ENCODE data around the gene TACC2. TPM values are rescaled to one million over a fixed set of nuclear protein-coding genes. Genes with fewer than 3 reads are reported as not detected.

The TACC2 gene
- total and polyA plus RNA-seq, 2 donors (not counting 1 experiment from before 2014, with no cell fraction given) = not detected

- H3K79me2 ChIP-seq (ENCODE audit: control insufficient read depth, insufficient read depth, low read length) = no peaks in the 10 kb centered on the region
- no peaks in the 10 kb centered on the region for H3K4me1 Mint-ChIP-seq
- DNase-seq (no peak), ATAC-seq (ENCODE audit: low read depth) (no peak)
- CTCF ChIA-PET = interaction anchor here (0.9 kb wide), 1 partner anchor 19 kb away, joined by 3 read pairs; no protein-coding TSS in a partner anchor
- H3K9me3 Mint-ChIP-seq (ENCODE audit: insufficient read depth) = no peaks in the 10 kb centered on the region
- peaks cover 0 to 3% (median 0%) of the 10 kb centered on the region in 4 experiments for H3K27me3 ChIP-seq (replicated peaks in 1 of 4; ENCODE audit: control extremely low read depth in 1 of 4, control insufficient read depth in 3 of 4, insufficient read depth in 4 of 4, low read length in 3 of 4)
- no peak overlapping the region for H3K9ac ChIP-seq (ENCODE audit: low read length)
- intact Hi-C loops (cut with micrococcal nuclease) = no loop called here
- TF ChIP-seq EZH2 (IDR thresholded peaks at IDR 0.05; ENCODE audit: borderline replicate concordance, insufficient read depth, low read depth, low read length, poor library complexity, severe bottlenecking) = no peak
- TF ChIP-seq CTCF (IDR thresholded peaks at IDR 0.05) = no peak
- H3K4me1 ChIP-seq (ENCODE audit: control insufficient read depth in 2 of 2, insufficient read depth in 2 of 2, low read length in 2 of 2) = no peaks in the 10 kb centered on the region
- POLR2A ChIA-PET = no interaction called here
- no peaks in the 10 kb centered on the region for H3K9me3 ChIP-seq (ENCODE audit: control extremely low read depth in 1 of 3, control insufficient read depth in 2 of 3, insufficient read depth in 1 of 3, low read length in 2 of 3)
- H3K27ac Mint-ChIP-seq = no peak overlapping the region
- H3K4me2 ChIP-seq (replicated peaks; ENCODE audit: low read depth, low read length, poor library complexity, severe bottlenecking) = no peak overlapping the region
- H2AFZ ChIP-seq (ENCODE audit: insufficient read depth, low read depth, low read length, poor library complexity, severe bottlenecking) = no peak overlapping the region
- no peak overlapping the region for H3K4me3 ChIP-seq (ENCODE audit: control extremely low read depth in 1 of 5, extremely low read depth in 1 of 5, insufficient read depth in 1 of 5, low read depth in 2 of 5, low read length in 4 of 5)
- no peak overlapping the region for H3K4me3 Mint-ChIP-seq
- 20% methylated on average over 3 of the region's 3 CpGs for WGBS (ENCODE audit: insufficient coverage)
- H3K27ac ChIP-seq (ENCODE audit: low read length in 2 of 2) = no peak overlapping the region
- no peaks in the 10 kb centered on the region for H4K20me1 ChIP-seq (ENCODE audit: control insufficient read depth, insufficient read depth, low read length, poor library complexity, severe bottlenecking)
- no peaks in the 10 kb centered on the region for H3K27me3 Mint-ChIP-seq
- H3K36me3 ChIP-seq (replicated peaks in 1 of 2; ENCODE audit: control extremely low read depth in 1 of 2, control insufficient read depth in 1 of 2, extremely low read depth in 1 of 2, insufficient read depth in 2 of 2, low read length in 1 of 2) = no peaks in the 10 kb centered on the region
Observed at GRCh38 chr10:122252805-122253204, 263.8 kb downstream of the TACC2 start.

DNA sequence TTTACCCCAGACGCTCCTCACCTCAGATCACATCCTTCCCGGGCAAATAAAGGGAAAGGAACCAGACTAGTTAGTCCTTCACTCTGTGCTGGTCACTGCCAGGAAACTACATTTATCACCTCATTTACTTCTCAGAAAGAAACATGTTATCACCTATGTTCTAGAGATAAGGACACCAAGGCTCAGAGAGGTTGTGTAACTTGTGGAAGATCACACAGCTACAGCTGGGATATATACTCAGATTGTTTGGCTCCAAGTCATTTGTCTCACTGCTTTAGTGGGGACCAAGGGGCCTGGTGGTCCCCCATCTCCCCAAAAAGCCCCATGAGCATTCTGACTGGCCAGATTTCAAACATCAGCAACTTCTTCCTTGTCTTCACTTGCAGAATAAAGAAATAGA, 264.6 kb downstream of the TACC2 start:
- no peak overlapping the region for H2AFZ ChIP-seq (ENCODE audit: insufficient read depth, low read depth, low read length, poor library complexity, severe bottlenecking)
- no peaks in the 10 kb centered on the region for H4K20me1 ChIP-seq (ENCODE audit: control insufficient read depth, insufficient read depth, low read length, poor library complexity, severe bottlenecking)
- H3K27ac ChIP-seq (ENCODE audit: low read length in 2 of 2) = no peak overlapping the region
- CTCF ChIA-PET = no interaction called here
- Mint-ChIP-seq H3K27ac (no peak overlapping the region), H3K4me1 (no peaks in the 10 kb centered on the region), H3K27me3 (no peaks in the 10 kb centered on the region), H3K4me3 (no peak overlapping the region), H3K9me3 (ENCODE audit: insufficient read depth) (no peaks in the 10 kb centered on the region)
- no peaks in the 10 kb centered on the region for H3K9me3 ChIP-seq (ENCODE audit: control extremely low read depth in 1 of 3, control insufficient read depth in 2 of 3, insufficient read depth in 1 of 3, low read length in 2 of 3)
- H3K27me3 ChIP-seq (replicated peaks in 1 of 4; ENCODE audit: control extremely low read depth in 1 of 4, control insufficient read depth in 3 of 4, insufficient read depth in 4 of 4, low read length in 3 of 4) = peaks cover 0 to 3% (median 0%) of the 10 kb centered on the region in 4 experiments
- intact Hi-C loops (cut with micrococcal nuclease) = no loop called here
- TF ChIP-seq EZH2 (IDR thresholded peaks at IDR 0.05; ENCODE audit: borderline replicate concordance, insufficient read depth, low read depth, low read length, poor library complexity, severe bottlenecking) (no peak), CTCF (IDR thresholded peaks at IDR 0.05) (no peak)
- H3K9ac ChIP-seq (ENCODE audit: low read length) = no peak overlapping the region
- H3K4me1 ChIP-seq (ENCODE audit: control insufficient read depth in 2 of 2, insufficient read depth in 2 of 2, low read length in 2 of 2) = no peaks in the 10 kb centered on the region
- no peak for ATAC-seq (ENCODE audit: low read depth)
- POLR2A ChIA-PET = no interaction called here
- H3K36me3 ChIP-seq (replicated peaks in 1 of 2; ENCODE audit: control extremely low read depth in 1 of 2, control insufficient read depth in 1 of 2, extremely low read depth in 1 of 2, insufficient read depth in 2 of 2, low read length in 1 of 2) = no peaks in the 10 kb centered on the region
- 88% methylated on average over 2 of the region's 2 CpGs for WGBS (ENCODE audit: insufficient coverage)
- no peak overlapping the region for H3K4me3 ChIP-seq (ENCODE audit: control extremely low read depth in 1 of 5, extremely low read depth in 1 of 5, insufficient read depth in 1 of 5, low read depth in 2 of 5, low read length in 4 of 5)
- no peak for DNase-seq
- H3K4me2 ChIP-seq (replicated peaks; ENCODE audit: low read depth, low read length, poor library complexity, severe bottlenecking) = no peak overlapping the region
- no peaks in the 10 kb centered on the region for H3K79me2 ChIP-seq (ENCODE audit: control insufficient read depth, insufficient read depth, low read length)

All from B cell (primary cell).